ENCODE results near the gene STEAP1B.
"Not testable (repeated sequence)": the region's sequence is repeated elsewhere in the genome, so short reads cannot be mapped to it uniquely, and the experiment has no call there.

The STEAP1B gene

DNA sequence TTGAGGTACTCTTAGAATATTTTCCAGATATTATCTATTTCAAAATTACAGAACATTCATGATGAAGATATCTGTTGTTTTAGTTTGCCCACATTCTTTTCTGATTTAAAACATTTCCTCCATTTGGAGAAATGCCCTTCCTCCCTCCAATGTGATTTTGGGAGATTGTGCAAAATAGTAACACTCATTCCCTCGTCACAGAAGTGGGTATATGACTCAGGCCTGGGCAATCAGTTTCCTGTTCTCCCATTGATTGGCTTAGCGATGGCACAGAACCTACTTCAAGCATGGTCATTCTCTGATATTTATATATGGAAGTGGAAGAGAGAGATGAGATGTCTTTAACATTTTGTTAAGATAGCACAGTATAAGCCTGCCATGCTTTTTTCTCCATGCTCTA is 3.1 kb downstream of the STEAP1B start:
- not testable (repeated sequence) for DNase-seq (ENCODE audit: low spot score)

DNA sequence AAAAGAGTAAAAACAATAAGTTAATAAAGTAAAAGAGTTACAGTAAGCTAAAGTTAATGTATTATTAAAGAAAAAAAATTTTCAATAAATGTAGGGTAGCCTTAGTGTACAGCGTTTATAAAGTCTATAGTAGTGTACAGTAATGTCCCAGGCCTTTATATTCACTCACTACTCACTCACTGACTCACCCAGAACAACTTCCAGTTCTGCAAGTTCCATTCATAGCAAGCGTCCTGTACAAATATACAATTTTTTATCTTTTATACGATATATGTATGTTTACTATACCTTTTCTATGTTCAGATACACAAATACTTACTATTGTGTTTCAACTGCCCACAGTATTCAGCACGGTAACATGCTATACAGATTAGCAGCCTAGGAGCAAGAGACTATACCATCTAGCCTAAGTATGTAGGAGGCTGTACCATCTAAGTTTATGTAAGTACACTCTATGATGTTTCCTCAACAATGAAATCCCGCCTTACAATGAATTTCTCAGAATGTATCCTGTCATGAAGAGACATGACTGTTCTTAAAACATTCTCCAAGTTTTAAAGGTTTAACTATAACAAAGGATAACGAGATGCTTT is 3.6 kb downstream of the STEAP1B start:
- DNase-seq (ENCODE audit: low spot score): not testable (repeated sequence)

DNA sequence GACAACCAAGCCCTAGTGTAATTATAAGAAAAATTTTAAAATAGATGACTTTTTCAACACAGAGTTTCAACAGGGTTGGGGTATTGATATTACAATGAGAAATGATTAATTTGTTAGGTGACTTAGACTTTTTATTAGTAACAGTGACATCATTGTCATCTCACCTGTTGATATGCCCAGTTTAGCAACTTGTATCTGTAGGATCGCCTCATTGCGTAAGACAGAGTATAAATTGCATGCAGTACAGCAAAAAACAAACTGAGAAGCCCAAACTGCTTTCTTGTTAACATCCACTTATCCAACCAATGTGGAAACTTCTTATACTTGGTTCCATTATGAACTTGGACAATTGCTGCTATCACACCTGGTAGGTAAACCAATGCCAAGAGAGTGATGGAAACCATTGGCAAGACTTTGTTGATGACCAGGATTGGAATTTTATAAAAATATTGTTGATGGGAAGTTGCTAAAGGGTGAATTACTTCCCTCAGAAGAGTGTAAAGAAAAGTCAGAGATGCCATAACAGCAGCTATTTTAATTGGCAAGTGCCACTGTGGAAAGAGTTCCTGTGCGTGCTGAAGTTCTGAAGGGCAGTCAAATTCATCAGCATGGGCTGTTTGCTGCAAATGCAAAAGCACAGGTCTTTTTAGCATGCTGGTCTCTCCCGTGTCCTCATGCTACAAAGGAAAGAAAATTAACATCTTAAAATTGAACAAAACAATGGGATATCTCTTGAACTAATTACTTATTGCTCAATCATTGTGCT is 6.6 kb downstream of the STEAP1B start:
- not testable (repeated sequence) for DNase-seq (ENCODE audit: low spot score)

DNA sequence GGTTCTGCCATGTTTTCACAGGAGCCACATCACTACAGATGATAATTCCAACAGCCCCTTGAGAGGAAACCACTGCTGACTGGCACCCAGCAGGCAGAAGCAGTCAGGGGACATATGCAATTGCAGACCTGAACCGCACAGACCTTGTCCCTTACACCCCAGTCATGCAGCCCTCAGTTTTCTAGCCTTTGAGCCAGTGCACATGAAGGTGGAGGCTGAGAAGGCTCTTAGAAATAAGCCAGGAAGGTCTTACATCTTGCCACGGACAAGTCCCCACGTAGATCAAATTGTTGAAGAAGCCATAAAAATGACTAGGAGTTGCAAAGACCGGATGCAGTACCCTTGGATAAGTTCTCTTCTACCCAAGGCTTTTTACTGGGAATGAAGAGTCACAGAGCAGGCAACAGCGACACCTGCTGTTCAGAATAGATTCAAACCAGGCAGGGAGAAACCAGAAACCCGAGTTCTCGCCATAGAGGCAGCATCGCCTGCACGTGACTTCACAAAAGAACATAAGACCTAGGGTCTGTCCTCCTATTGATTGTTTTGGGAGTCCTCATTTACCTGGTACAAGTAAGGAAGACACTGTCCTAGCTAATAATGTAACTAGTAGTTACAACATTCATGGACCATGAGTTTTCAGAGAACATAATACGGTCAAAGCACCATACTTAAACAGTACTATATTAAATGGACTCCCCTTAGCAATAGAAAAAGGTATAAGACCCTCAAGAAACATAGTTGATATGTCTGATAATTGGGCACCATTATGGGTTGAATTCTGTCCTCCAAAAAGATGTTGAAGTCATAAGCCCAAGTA is 11.1 kb downstream of the STEAP1B start:
- DNase-seq (ENCODE audit: low spot score): peak; percentile 52

DNA sequence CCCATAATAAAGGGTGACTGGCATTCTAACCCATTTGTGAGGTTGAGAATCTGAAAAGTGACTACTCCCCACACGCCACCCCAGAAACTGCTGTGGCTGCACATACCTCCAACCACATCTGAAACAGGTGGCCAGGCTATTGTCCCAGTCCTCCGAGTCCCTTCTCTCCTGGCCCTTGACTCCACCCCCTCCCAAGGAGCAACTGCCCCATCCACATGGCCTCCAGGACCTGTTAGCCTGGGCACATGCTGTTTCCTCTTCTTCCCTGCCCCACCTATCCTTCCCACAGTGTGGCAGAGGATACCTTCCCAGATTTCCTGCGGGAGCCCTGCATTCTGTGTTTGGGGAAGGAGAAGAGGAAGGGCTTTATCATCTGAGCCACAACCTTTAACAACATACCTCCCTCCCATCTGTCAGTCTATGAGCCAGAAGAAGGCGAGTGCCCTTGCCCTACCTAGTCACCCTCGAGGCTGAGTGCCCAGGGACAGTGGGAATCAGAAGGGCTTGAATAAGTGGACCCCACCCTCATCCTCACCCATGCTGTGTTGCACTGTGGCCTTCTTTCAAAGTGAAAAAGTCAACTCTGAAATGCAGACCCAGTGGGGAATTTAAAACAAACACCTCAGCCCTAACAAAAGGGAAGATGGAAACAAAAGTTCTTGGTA is 11.9 kb downstream of the STEAP1B start:
- DNase-seq (ENCODE audit: low spot score): no peak

DNA sequence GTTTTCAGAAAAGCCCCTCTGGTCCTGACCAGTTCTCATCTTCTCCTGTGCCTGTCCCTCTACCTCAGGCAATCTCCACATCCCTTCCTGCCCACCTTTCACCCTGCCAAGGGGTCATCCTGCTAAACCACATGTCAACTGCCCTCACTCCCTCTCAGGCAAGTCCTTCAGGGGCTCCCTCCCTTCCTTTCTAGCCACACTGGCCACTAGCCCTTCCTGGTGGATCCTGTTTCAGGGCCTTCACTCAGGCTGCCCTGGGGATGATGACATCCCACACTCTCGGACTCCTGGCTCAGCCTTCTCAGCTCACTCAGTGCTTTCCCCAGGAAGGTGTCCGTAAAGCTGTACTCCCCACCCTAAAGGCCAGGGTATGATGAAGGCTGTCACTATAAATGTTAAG is 13.4 kb downstream of the STEAP1B start:
- no peak for DNase-seq (ENCODE audit: low spot score)

DNA sequence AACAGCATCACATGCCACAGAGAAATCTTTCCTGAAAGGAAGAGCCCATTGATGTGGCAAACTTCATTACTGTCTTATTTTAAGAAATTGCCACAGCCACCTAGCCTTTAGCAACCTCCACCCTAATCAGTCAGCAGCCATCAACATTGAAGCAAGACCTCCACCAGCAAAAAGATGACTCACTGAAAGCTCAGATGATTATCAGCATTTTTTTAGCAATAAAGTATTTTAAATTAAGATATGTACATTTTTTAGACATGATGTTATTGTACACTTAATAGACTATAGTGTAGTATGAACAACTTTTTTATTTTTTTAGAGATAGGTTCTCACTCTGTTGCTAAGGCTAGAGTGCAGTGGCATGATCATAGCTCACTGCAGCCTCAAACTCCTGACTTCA is 14.8 kb downstream of the STEAP1B start:
- DNase-seq (ENCODE audit: low spot score): no peak

DNA sequence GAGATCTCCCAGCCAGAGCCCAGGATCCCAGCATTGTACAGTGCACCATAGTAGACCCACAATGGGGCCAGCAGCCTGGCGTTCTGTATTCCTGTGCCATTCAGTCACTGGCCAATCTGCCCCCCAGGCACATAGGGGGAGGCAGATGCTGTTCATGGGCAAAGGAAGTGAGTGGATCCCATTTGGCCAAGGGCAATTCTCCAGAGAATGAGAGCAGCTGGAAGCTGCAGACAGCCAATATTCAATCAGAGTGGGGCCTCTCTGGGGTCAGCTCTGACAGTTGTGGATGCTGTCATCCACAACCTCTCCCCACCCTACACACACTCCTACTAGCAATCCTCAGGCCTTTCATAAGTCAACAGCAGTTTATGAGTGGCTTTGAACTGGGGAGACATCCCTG is 17.5 kb downstream of the STEAP1B start:
- no peak for DNase-seq (ENCODE audit: low spot score)

DNA sequence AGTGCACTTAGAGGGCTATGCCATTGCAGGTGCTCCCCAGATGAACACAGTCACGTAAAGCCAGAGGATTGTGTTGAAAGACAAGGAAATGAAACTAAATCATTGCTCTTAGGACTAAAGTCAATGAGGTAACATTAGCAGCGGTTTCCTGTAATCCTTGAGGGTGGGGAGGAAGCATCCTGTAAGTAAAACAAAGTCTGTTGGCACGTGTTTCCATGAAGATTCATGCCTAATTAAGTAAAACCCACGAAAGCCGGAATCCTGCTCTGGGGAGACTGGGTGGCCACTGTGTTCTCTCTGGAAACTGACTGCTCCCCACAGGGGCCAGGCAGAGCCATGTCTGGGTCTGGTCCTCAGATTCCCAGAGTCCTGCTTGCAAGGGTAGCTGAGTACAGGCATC is 18.3 kb downstream of the STEAP1B start:
- DNase-seq (ENCODE audit: low spot score): no peak

DNA sequence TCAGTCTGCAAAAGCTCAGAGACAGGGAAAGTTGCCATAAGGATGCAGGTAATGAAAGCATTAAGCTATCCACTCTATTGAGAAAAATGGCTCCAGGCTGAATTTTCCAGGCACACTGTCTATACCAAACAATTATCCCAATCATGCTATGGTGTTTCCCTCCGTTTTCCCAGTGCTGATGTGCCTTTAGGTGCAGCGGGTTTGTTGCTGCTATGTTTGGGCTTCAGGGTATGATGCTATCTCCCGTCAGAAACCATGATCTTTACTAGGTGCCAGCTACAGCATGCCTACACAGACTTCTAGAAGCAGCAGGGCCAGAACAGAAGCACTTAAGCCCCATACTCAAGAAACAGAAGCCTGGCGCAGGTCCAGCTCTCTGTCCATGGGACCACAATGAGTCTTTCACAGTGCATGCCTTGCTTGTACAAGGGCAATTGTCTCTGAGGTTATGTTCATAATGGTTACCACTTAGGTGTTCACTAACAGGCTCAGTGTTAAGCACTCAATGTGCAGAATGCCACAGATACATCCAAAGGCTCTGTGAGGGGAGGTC is 19.4 kb downstream of the STEAP1B start:
- no peak for DNase-seq (ENCODE audit: low spot score)

DNA sequence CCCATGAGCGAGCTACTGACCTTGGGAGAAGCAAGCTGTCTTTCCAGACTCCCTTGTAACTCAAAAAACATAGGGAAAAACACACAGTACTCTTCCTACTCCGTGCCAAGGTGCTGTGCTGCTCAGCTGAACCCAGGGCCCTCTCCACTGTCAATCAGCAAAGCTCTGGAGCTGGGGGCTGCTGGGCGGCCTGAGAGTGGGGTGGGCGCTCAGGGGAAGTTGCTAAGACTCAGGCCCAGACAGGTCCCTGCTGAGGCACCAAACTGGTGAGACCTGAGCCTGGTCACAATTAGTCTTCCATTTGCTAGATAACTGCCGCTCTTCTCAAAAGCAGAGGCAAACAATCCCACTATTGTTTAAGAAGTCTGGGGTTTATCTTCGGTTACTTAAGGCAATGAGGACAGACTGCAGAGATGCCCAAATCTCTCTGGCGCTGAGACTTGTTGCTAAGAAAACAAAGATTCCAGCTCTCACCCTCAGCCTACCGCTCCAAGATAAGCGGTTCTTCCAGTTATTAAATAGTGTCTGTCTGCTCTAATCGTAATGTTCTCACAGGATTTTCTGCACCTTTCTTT is 22.0 kb downstream of the STEAP1B start:
- no peak for DNase-seq (ENCODE audit: low spot score)

DNA sequence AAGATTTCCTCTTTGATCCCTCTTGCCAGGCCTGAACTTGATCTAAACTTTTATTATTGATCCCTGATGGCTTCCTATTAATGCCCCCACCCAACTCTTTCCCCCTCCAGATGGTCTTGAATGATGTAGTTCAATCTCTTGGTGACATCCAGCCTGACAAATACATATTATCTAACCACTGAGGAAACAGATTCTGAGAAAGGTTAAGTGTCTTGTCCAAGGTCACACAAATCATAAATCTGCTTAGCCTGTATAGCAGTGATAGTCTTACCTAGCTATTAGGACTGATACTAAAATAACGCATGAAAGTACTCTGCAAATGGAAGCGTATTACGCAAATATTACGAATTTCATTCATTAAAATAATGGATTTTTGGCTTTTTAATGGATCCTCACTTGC is 22.7 kb downstream of the STEAP1B start:
- DNase-seq (ENCODE audit: low spot score): no peak

DNA sequence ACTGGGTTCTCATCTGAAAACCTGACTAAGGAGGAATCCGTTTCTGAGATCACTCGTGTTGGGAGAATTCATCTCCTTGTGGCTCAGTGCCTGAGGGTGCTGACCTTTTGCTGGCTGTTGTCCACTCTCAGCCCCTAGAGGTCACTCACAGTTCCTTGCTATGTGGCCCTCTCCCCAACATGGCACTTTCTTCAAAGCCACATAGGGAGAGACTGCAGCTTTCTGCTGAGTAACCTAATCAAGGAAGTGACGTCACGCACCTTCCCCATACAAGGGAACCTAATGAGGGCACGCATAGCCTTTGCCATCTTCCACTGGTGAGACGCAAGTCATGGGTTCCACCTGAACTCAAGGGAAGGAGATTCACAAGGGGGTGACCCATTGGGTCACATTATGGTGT is 23.2 kb downstream of the STEAP1B start:
- no peak for DNase-seq (ENCODE audit: low spot score)

DNA sequence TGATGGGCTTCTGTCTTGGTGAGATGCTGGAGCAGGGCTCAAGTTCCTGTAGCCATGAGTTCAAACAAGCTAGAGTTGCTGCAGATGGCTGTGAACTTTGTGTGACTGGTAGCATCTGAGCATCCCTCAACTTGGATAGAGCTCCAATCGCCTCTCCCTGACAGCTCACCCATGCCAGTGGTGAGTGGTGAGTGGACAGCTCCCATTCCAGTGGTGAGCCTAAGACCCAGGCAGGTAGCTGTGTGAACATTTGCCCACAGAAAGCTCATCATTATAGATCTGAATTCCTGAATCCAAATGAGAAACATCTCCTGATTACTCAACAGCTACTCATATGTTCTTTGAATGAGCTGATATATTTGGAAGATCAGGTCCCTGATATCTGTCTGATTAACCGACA is 25.3 kb downstream of the STEAP1B start:
- no peak for DNase-seq (ENCODE audit: low spot score)

DNA sequence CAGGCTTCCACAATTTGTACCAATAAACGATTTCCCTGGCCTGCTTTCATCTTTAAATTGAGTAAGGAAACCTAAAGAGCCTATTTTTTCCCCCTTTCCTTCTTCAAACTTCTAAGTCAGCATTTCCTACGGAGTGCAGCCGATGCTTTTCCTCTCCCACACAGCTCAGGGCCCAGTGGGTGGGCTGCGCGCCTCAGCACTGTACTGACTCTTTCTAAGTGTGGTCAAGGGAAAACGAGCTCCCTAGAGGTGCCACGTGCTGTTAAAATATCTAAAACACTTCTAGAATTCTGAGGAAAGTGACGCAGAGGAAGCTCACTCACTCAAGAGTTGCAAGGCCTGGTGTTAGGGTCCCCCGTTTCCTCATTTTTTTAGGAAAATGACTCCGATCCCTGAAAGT is 29.0 kb downstream of the STEAP1B start:
- DNase-seq (ENCODE audit: low spot score): no peak

DNA sequence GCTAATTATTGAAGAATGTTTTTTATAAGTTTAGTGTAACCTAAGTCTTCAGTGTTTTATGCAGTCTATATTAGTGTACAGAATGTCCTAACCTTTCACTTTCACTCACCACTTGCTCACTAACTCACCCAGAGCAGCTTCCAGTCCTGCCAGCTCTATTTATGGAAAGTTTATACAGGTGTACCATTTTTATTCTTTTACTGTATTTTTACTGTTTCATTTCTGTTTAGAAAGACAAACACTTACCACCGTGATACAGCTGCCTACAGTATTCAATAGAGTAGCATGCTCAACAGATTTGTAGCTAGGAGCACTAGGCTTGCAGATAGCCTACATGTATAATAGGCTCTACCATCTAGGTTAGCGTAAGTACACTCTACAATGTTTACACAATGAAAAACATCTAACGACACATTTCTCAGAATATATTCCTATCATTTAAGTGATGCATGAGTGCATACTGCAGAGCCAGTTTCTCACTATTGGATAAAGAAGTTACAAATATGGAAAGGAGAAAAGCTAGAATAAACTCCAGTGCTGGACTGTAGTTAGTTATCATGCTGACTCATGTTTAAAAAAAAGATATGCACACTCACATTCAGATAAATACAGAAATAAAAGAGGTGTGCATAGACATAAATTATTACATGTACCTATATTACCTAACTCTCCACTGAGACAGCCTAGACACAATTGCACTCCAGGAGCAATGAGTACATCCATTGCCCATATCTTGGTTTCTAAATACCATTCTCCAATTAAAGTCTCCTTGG is 30.4 kb downstream of the STEAP1B start:
- DNase-seq (ENCODE audit: low spot score): no peak

DNA sequence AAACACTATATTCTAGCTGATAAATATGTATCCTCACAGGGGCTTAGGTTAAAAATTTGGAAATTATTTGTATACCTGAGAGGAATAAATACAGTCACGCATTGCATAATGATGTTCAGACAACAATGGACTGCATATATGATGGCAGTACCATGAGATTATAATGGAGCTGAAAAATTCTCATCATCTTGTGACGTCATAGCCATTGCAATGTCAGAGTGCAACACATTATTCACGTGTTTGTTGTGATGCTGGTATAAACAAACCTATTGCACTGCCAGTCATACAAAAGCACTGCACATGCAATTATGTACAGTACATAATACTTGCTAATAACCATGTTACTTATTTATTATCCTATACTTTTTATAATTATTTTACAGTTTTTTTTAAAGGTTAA is 31.4 kb downstream of the STEAP1B start:
- DNase-seq (ENCODE audit: low spot score): no peak

DNA sequence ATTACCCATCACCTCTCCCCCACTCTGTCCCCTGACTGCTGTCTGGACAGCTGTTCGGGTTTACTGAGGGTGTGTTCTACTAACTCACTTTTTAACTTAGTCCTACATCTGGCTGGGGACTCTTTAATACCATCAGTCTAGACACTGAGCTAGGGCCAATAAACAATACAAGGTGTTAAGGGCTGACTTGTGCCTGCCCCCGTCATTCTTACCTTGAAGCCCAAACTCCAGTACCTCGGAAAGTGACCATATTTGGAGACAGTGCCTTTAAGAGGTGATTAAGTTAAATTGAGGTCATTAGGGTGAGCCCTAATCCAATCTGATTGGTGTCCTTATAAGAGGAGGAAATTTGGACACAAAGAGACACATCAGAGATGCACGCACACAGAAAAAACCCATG is 35.7 kb downstream of the STEAP1B start:
- DNase-seq (ENCODE audit: low spot score): no peak

DNA sequence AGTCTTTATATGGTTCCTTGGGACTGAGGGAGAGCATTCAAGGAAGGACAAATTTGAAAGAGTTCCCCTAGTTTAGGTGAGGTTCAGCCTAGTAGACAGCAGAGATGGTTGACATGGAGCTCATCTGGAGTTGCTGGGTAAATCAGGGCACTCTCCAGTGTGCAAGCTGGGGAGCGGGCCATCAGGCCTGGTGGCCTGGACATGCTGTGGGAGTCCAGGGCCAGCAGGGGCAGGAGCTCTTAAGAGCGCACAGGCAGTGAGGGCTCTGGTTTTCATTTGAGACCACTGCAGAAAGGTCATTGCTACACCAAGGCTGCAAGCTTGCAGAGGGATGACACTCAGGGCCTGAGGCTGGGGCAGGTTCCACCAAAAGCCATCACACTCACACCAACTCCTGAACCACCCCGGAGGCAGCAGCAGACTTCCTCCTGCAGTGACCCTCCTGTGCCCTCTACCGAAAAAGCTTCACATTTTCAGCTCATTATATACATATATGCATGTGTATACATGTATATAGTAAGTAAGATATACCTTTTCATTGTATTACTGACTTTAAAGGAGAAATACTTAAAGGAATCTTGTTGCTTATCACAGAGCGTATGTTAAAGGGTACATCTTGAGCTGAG is 39.5 kb downstream of the STEAP1B start:
- DNase-seq (ENCODE audit: low spot score): no peak

DNA sequence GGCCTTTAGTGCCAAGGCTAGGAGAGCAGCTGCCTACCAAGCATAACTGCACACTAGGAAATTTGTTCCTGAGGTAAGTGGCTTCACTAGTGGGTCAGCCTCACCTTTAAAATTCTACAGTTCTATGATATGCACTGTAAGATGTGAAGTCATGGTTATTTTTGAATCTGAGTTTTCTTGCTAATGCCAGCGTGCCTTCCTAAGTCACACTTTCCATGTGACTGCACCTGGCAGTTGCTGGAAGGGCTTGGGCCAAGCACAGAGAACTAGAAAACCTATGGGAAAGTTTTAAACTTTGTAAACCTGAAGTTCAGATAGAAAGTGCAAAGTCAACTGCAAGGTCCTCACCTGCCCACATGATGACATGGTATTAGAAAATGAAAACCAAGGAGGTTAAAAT is 42.5 kb downstream of the STEAP1B start:
- no peak for DNase-seq (ENCODE audit: low spot score)

DNA sequence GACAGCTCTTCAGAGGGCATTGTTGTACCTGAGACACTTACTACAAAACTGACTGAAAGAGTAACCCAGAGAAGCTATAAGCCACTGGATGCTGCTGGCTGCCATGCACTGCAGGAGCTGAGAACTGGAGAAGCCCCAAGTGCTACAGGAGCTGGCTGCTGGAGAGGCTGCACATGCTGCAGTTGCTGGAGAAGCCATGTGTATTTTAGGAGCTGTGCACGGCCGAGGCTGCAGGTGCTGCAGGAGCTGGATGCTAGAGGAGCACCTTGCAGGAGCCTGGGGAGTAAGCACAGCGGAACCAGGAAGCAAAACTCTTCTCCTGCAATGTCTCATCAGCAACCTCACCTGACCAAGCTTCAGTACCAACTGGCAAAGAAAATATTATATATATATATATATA is 45.5 kb downstream of the STEAP1B start:
- no peak for DNase-seq (ENCODE audit: low spot score)

Data from hematopoietic multipotent progenitor cell treated with erythropoietin and hydrocortisone succinate and interleukin-3 and kit ligand, for 15 days (in vitro differentiated cells).